ENCODE results near the gene EPB41L3. TPM values are rescaled to one million over a fixed set of nuclear protein-coding genes. Genes with fewer than 3 reads are reported as not detected.
"Not testable (repeated sequence)": the region's sequence is repeated elsewhere in the genome, so short reads cannot be mapped to it uniquely, and the experiment has no call there.

The EPB41L3 gene
- 45.0 TPM for polyA plus RNA-seq (2013, experiment 1 of 2)
- 51.6 TPM for polyA plus RNA-seq (2013, experiment 2 of 2)

DNA sequence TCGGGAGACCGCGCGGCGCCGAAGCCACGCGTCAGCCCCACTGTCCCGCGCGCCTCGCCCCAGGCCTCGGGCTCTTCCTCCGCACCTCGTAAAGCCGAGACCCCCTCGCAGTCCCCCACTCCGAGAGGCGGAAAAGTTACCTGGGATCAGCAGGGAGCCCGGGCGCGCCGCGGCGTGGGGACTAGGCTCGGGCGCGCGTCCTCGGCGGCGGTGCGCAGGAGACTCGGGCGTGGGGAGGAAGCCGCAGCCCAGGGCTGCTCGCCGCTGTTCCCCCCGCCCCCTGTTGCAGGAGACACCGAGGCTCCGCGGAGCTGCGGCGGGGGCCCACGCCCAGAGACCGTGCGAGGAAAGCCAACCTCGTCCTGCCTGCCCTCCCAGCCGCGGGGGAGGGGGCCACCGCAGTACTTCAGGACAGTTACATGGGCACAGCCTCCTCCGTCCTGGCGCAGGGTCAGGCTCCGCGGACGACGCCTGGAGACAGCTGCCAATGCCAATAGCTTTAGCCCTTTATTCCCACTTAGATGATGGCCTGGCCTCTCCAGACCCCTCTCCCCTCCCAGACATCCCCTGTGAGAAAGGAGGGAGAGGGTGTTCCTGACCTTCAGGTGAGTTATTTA is at the start of gene EPB41L3:
Gene EPB41L3, minus strand, starts transcription at position 225 of the 617 bp plus-strand sequence. CDS start 54,814 bp downstream, outside the sequence.
- Histone ChIP-seq H3K27ac (ENCODE audit: low read depth, low read length, severe bottlenecking) (no peak within 1 kb of the TSS), H3K9me3 (ENCODE audit: control insufficient read depth, low read length) (no peaks in the 10 kb centered on the region), H3K4me1 (ENCODE audit: control insufficient read depth, insufficient read depth, low read length, poor library complexity, severe bottlenecking) (peaks cover 7% of the 10 kb centered on the region), H3K4me3 (ENCODE audit: extremely low read depth, insufficient read depth, low read length, poor library complexity, severe bottlenecking) (peak within 1 kb of the TSS; percentile 61), H3K36me3 (ENCODE audit: control insufficient read depth, insufficient read depth, low read length) (no peaks in the 10 kb centered on the region)
- WGBS, 2 experiments (ENCODE audit: insufficient coverage in 2 of 2), result 0 to 1% methylated on average over 39 to 50 of the region's 57 CpGs

DNA sequence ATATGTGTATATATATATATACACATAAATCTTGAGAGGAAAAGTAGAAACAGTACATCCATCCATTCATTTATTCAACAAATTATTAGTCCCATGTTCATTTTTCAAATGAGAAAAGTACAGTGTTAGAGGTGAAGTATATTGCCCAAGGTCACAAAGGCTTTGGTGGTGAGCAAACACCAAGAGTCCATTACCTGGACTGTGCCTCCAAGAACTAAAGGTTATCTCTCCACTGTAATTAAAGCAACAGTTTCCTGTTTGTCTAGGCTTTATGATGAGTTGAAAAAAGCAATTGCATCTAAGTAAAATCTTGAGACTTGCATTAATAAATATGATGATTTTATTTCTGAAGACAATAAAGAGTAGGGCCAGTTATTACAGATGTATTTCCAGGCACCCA is 44.7 kb upstream of the EPB41L3 start:
- H3K9me3 ChIP-seq (ENCODE audit: control insufficient read depth, low read length), result peaks cover 3% of the 10 kb centered on the region
- peaks cover 10% of the 10 kb centered on the region for H3K4me1 ChIP-seq (ENCODE audit: control insufficient read depth, insufficient read depth, low read length, poor library complexity, severe bottlenecking)
- H3K36me3 ChIP-seq (ENCODE audit: control insufficient read depth, insufficient read depth, low read length), result no peaks in the 10 kb centered on the region
- H3K4me3 ChIP-seq (ENCODE audit: extremely low read depth, insufficient read depth, low read length, poor library complexity, severe bottlenecking), result no peak overlapping the region
- H3K27ac ChIP-seq (ENCODE audit: low read depth, low read length, severe bottlenecking), result no peak overlapping the region

DNA sequence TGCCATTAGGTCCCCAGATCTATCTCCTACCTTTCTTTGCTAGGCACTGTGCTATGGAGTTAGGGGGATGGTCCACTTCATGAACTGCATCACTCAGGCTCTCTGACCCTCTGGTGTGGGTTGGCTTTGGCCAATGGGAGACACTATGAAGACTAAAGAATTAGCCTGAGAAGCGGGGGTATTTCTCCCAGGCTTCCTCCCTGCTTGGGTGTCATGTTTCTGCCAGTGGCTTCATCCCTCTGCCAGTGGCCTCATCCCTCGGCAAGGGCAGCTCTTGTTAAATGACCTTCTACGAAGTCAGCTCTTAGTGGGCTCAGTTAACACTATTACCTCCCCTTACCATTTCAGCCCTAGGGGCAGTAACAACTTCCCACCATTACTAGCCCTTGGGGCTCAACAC is 41.9 kb upstream of the EPB41L3 start:
- no peak overlapping the region for H3K27ac ChIP-seq (ENCODE audit: low read depth, low read length, severe bottlenecking)
- H3K4me3 ChIP-seq (ENCODE audit: extremely low read depth, insufficient read depth, low read length, poor library complexity, severe bottlenecking), result no peak overlapping the region
- H3K36me3 ChIP-seq (ENCODE audit: control insufficient read depth, insufficient read depth, low read length), result no peaks in the 10 kb centered on the region
- 75 to 95% methylated on average over 2 to 3 of the region's 3 CpGs for WGBS, 2 experiments (ENCODE audit: insufficient coverage in 2 of 2)
- no peaks in the 10 kb centered on the region for H3K9me3 ChIP-seq (ENCODE audit: control insufficient read depth, low read length)
- H3K4me1 ChIP-seq (ENCODE audit: control insufficient read depth, insufficient read depth, low read length, poor library complexity, severe bottlenecking), result peaks cover 27% of the 10 kb centered on the region

DNA sequence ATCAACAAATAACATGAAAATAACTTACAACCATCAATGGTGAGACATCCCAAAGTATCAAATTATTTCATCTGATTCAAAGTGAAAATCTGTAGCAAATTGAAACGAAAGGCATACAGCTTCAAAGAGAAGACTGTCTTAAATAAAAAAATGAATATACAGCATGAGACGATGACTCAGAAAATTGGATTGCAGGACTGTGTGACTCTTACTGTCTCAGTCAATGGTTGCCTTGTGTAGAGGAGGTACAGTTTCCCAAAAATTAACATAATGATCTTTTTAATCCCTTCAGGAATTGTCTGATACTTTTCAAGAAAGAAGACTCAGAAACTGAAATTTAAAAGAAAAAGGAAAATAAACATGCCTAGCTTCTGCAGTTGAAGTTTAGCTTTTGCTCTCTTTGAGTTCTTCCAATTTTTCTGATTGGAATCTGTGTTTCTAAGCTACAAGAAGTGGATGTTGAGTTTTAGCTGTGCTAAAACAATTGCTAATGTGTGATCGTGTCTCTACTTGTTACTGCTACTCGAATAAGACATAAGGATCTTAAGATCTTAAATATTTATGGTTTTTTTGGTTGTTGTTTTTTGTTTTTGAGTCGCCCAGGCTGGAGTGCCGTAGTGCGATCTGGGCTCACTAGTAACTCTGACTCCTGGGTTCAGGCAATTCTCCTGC is 41.1 kb upstream of the EPB41L3 start:
- H3K36me3 ChIP-seq (ENCODE audit: control insufficient read depth, insufficient read depth, low read length), result no peaks in the 10 kb centered on the region
- H3K4me1 ChIP-seq (ENCODE audit: control insufficient read depth, insufficient read depth, low read length, poor library complexity, severe bottlenecking), result peaks cover 27% of the 10 kb centered on the region
- no peak overlapping the region for H3K4me3 ChIP-seq (ENCODE audit: extremely low read depth, insufficient read depth, low read length, poor library complexity, severe bottlenecking)
- no peaks in the 10 kb centered on the region for H3K9me3 ChIP-seq (ENCODE audit: control insufficient read depth, low read length)
- 100% methylated on average over 2 to 3 of the region's 7 CpGs for WGBS, 2 experiments (ENCODE audit: insufficient coverage in 2 of 2)
- peak overlapping the region; percentile 75 for H3K27ac ChIP-seq (ENCODE audit: low read depth, low read length, severe bottlenecking)

DNA sequence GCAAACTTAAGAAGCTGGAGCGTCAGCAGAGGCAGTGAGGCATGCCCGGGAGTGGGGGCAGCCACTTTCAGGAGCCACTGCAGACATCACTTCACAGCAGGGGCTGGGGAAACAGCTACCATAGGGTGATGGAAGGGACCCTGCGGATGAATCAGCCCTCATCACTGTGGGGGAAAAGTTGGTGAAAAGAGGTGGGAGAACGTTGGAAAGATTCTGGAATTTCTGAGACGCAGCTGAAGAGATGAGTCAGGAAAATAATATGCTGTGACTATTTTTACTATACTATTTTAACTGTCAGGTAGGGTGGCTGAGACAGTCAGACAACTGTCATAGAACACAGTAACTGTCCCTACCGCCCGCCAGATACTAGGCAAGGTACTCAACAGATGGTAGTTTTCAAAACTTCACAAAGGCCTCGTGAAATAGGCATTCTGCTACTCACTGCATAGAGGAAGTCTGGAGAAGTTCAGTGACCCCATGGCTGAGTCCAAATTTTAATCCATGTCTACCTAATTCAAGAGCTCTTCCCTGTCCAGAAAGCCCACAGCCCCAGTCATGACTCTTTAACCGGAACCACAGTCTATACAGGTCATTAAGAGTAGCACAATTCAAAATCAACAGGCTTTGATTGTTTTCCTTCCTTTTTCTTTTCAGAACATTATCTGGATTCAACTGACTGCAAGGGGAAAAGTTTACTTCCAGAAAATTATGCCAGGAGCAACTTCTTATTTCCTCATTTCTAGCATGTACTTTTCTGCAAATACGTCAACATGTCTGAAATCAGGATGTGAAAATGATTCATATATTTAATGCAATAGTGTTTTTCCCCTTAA is 39.3 kb upstream of the EPB41L3 start:
- H3K27ac ChIP-seq (ENCODE audit: low read depth, low read length, severe bottlenecking), result peak overlapping the region; percentile 78
- H3K4me1 ChIP-seq (ENCODE audit: control insufficient read depth, insufficient read depth, low read length, poor library complexity, severe bottlenecking), result peaks cover 27% of the 10 kb centered on the region
- H3K4me3 ChIP-seq (ENCODE audit: extremely low read depth, insufficient read depth, low read length, poor library complexity, severe bottlenecking), result no peak overlapping the region
- H3K9me3 ChIP-seq (ENCODE audit: control insufficient read depth, low read length), result no peaks in the 10 kb centered on the region
- 74 to 83% methylated on average over 2 to 7 of the region's 10 CpGs for WGBS, 2 experiments (ENCODE audit: insufficient coverage in 2 of 2)
- no peaks in the 10 kb centered on the region for H3K36me3 ChIP-seq (ENCODE audit: control insufficient read depth, insufficient read depth, low read length)

DNA sequence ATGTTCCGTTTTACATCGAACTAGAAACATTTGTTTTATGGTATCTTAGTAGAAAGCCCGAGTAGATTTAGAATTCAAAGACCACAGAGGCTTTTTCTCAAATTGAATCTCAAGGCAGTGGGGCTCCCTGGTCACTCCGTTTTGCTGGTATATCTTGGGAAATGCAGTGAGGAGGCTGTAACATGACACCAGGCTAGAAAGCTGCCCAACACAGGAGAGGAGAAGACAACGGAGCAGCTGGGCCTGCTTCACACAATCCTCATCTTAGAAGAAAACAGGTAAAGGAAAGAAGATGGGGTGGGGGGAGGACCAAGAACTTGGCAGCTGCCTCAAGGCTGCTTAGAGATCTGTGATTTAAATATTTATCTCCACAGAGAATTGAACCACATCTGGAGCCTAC is 38.3 kb upstream of the EPB41L3 start:
- Histone ChIP-seq H3K9me3 (ENCODE audit: control insufficient read depth, low read length) (no peaks in the 10 kb centered on the region), H3K36me3 (ENCODE audit: control insufficient read depth, insufficient read depth, low read length) (no peaks in the 10 kb centered on the region), H3K4me1 (ENCODE audit: control insufficient read depth, insufficient read depth, low read length, poor library complexity, severe bottlenecking) (peaks cover 27% of the 10 kb centered on the region), H3K4me3 (ENCODE audit: extremely low read depth, insufficient read depth, low read length, poor library complexity, severe bottlenecking) (no peak overlapping the region), H3K27ac (ENCODE audit: low read depth, low read length, severe bottlenecking) (peak overlapping the region; percentile 78)
- WGBS, 2 experiments (ENCODE audit: insufficient coverage in 2 of 2), result 28 to 61% methylated on average over 3 to 4 of the region's 5 CpGs

DNA sequence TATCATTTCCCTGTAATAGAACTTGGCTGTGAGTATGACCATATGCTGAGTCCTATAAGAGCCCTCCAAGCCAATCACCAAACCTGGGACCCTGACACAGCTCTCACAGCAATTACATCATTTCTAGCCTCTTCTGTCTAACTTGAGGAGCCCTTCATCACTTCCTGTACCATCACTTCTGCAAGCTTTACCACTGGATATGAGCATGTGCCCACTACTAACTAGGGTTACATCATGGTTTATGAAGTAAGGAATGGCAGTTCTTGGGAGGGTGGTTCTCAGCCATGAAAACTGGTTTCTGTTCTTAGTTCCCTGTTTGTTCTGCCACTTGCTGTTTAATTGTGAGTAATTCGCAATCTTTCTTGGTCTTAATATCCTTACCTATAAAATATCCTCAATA is 31.0 kb upstream of the EPB41L3 start:
- H3K4me1 ChIP-seq (ENCODE audit: control insufficient read depth, insufficient read depth, low read length, poor library complexity, severe bottlenecking), result no peaks in the 10 kb centered on the region
- no CpG with 5 or more reads among the region's 1 CpG for WGBS, 2 experiments (ENCODE audit: insufficient coverage in 2 of 2)

DNA sequence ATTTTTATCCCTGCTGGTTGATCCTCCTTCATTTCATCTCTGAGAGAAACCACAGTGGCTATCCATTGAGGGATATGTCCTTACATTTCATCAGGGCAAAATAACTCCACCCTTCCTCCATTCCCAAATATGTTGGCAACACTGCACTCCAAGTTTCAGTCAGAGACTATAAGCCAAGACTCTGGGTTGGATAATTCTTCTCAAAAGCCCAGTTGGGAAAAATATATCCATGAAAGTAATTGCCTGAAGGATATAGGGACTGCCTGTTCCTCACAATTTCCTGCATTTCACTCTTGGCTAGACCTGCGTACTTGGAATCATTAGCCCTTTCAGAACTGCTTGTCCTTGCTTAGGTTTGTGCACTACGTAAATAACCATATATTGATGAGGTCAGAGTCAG is 27.9 kb upstream of the EPB41L3 start:
- no peaks in the 10 kb centered on the region for H3K9me3 ChIP-seq (ENCODE audit: control insufficient read depth, low read length)
- WGBS, 2 experiments (ENCODE audit: insufficient coverage in 2 of 2), result 73 to 100% methylated on average over 1 of the region's 2 CpGs
- no peaks in the 10 kb centered on the region for H3K4me1 ChIP-seq (ENCODE audit: control insufficient read depth, insufficient read depth, low read length, poor library complexity, severe bottlenecking)
- H3K36me3 ChIP-seq (ENCODE audit: control insufficient read depth, insufficient read depth, low read length), result no peaks in the 10 kb centered on the region
- no peak overlapping the region for H3K4me3 ChIP-seq (ENCODE audit: extremely low read depth, insufficient read depth, low read length, poor library complexity, severe bottlenecking)
- H3K27ac ChIP-seq (ENCODE audit: low read depth, low read length, severe bottlenecking), result no peak overlapping the region

More for the DNA sequence above, 31.0 kb upstream of the EPB41L3 start:
- Histone ChIP-seq H3K27ac (ENCODE audit: low read depth, low read length, severe bottlenecking) (no peak overlapping the region), H3K4me3 (ENCODE audit: extremely low read depth, insufficient read depth, low read length, poor library complexity, severe bottlenecking) (no peak overlapping the region), H3K36me3 (ENCODE audit: control insufficient read depth, insufficient read depth, low read length) (no peaks in the 10 kb centered on the region), H3K9me3 (ENCODE audit: control insufficient read depth, low read length) (no peaks in the 10 kb centered on the region)

DNA sequence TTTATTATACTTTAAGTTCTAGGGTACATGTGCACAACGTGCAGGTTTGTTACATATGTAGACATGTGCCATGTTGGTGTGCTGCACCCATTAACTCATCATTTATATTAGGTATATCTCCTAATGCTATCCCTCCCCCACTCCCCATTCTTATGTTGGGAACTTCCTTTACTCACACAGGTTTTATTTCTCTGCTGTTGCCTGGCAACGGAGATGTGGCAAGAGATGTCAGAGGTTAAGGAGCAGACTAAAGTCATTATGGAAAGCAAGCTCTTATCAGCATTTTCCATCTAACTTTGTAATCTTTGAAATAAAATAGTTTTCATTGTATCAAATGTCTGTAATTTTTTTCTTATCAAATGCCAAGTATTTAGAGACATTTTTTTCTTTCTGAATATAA is 26.8 kb upstream of the EPB41L3 start:
- not testable (repeated sequence) for H3K9me3 ChIP-seq (ENCODE audit: control insufficient read depth, low read length); H3K36me3 ChIP-seq (ENCODE audit: control insufficient read depth, insufficient read depth, low read length); H3K4me3 ChIP-seq (ENCODE audit: extremely low read depth, insufficient read depth, low read length, poor library complexity, severe bottlenecking); H3K27ac ChIP-seq (ENCODE audit: low read depth, low read length, severe bottlenecking); H3K4me1 ChIP-seq (ENCODE audit: control insufficient read depth, insufficient read depth, low read length, poor library complexity, severe bottlenecking)
- no CpG with 5 or more reads among the region's 2 CpGs for WGBS, 2 experiments (ENCODE audit: insufficient coverage in 2 of 2)

DNA sequence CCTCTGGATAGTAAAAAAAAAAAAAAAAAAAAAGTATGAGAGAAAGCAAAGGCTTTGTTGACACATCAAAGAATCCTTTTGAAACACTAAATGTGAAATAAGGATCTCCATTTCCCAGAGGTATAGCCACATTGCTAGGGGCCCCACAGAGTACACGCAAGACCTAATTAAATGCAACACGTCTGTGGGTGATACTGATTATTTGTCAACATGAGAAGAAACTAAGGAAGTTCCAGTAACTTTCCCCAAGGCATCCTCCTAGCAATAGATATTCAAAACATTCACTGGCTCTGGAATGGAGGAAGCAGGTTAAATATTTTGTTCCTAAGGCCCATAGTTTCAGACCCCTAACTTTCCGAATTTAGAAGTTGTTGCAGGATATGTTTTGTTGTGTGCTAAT is 24.6 kb upstream of the EPB41L3 start:
- Histone ChIP-seq H3K4me3 (ENCODE audit: extremely low read depth, insufficient read depth, low read length, poor library complexity, severe bottlenecking) (no peak overlapping the region), H3K4me1 (ENCODE audit: control insufficient read depth, insufficient read depth, low read length, poor library complexity, severe bottlenecking) (no peaks in the 10 kb centered on the region), H3K36me3 (ENCODE audit: control insufficient read depth, insufficient read depth, low read length) (no peaks in the 10 kb centered on the region), H3K27ac (ENCODE audit: low read depth, low read length, severe bottlenecking) (no peak overlapping the region), H3K9me3 (ENCODE audit: control insufficient read depth, low read length) (no peaks in the 10 kb centered on the region)
- WGBS, 2 experiments (ENCODE audit: insufficient coverage in 2 of 2), result 100% methylated on average over 2 of the region's 3 CpGs; no CpG with 5 or more reads in 1 of the 2 experiments

Measured in mesodermal cell (in vitro differentiated cells).